ENCODE data around the gene GTPBP6.

GTPBP6 gene, protein sequence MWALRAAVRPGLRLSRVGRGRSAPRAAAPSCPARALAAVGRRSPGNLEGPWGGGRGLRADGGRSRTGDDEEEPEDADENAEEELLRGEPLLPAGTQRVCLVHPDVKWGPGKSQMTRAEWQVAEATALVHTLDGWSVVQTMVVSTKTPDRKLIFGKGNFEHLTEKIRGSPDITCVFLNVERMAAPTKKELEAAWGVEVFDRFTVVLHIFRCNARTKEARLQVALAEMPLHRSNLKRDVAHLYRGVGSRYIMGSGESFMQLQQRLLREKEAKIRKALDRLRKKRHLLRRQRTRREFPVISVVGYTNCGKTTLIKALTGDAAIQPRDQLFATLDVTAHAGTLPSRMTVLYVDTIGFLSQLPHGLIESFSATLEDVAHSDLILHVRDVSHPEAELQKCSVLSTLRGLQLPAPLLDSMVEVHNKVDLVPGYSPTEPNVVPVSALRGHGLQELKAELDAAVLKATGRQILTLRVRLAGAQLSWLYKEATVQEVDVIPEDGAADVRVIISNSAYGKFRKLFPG

DNA sequence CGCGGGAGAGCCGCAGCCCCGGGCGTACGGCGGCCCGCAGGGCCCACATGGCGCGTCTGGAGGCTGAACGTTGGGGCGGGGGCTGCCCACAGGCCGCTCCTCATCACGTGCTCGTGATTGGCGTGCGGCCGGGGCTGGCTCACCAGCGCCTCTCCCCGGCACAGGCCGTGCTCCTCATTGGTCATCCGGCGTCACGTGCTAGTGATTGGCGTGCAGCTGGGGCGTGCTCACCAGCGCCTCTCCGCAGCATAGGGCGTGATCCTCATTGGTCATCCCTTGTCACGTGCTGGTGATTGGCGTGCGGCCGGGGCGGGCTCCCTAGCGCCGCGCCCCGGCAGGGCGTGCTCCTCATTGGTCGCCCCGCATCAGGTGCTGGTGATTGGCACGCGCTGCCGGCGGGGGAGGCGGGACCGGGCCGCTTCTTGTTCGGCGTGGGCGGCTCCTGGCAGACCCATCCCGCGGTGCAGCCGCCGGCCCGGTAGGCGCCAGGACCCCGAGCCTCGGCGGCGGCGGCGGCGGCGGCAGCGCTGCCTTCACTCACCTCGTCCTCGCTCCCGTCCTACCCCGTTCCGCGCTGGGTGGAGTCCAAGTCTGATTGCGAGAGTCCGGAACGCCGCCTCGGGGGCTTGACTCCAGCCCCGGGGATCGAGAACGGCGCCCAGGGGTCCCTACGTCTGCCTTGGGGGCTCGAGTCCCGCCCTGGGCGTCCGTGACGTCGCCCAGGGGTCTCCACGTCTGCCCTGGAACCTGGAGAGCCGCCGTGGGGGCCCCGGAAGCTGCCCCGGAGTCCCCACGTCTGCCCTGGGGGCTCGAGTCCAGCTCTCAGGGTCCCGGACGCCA lies at the start of gene GTPBP6:
Gene GTPBP6 (minus strand): TSS at position 58 of the 840 bp plus-strand sequence. CDS start 9 bp downstream, at position 49.
- no peak for DNase-seq

DNA sequence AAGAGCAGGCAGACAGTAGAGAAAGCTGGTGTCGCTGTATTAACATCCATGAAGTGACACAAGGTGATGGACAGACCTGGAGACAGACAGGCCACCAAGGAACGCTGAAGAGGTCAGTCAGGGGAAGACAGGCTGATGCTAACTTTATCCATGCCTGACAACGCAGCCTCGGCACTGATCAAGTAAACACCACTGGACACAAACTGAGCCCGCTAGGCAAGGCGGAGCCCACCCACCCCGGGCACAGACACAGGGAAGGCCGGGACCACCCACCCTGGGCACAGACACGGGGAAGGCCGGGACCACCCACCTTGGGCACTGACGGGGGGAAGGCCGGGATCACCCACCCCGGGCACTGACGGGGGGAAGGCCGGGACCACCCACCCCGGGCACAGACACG lies 49.3 kb upstream of the GTPBP6 start:
- no peak for DNase-seq

DNA sequence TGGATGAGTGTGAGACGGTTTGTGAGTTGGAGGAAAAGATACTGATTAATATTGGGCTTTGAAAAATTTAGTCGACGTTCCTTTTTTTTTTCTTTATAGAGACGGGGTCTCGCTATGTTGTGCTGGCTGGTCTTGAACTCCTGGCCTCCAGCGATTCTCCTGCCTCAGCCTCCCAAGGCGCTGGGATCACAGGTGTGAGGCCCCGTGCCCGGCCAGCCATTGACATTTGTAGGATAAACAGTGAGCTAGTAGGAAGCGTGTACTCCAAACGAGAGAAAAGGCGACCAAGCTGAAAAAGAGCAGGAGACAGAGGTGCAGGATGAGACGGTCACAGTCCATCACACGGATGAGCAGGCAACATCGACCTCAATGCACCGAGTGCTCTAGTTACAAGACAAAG lies 48.8 kb upstream of the GTPBP6 start:
- DNase-seq, result no peak

DNA sequence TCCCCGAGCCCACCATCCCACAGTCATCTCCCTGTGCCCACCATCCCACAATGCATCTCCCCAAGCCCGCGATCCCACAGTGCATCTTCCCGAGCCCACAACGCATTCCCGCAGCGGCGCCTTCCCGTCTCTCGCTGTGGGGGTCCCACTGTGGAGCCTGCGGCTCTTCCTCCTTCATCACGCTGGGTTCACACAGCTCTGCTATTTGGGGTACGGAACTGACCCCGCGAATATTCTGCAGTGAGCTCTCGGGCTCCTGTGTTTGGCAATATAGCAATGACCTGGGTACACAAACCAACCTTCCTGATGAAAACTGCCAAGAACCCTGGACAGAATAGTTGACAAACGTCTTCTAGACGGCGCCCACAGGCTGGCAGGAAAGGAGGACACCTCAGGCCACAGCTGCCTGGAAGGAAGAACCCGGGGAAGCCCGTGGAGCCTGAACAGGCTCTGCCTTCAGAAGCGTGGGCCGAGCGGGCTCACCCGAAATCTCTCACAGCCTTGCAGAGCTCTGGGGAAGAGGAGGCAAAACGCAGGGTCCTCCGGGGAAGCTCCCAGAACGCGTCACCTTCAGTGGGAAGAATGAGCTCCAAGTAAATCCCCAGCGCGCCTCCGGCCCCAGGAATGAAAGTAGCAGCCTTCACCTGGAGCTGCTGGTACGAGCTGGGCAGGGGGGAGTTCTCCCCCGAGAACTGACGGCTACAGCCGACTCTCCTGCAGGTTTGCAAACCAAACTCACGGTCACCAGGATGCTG lies 45.2 kb upstream of the GTPBP6 start:
- DNase-seq, result no peak

DNA sequence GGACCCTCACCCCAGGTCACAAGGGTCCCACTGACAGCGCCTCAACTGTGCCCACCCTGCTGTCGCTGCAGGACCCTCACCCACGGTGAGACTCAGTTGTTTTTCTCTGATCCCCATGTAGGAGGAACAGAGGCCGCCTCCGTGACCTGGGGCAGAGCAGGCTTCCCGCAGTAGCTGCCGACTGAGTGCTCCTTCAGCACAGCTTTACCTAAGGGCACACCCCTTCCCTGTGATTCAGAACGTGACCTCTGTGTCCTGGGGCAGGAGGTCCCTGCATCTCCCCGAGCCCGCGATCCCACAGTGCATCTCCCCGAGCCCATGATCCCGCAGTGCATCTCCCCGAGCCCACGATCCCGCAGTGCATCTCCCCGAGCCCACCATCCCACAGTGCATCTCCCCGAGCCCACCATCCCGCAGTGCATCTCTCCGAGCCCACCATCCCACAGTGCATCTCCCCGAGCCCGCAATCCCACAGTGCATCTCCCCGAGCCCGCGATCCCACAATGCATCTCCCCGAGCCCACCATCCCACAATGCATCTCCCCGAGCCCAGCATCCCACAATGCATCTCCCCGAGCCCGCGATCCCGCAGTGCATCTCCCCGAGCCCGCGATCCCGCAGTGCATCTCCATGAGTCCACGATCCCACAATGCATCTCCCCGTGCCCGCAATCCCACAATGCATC lies 44.5 kb upstream of the GTPBP6 start:
- no peak for DNase-seq

DNA sequence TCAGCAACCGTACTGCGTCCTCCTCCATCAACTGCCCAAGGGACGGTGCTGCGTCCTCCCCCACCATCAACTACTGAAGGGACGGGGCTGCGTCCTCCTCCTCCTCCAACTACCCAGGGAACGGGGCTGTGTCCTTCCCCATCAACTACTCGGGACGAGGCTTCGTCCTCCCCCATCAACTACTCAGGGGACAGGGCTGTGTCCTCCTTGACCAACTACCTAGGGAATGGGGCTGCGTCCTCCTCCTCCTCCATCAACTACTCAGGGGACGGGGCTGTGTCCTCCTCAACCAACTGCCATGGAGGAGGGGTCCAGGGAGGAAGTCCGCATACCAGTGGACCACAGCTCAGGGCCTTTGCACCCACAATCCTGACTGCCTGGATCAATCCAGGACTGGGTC lies 43.8 kb upstream of the GTPBP6 start:
- no peak for DNase-seq

DNA sequence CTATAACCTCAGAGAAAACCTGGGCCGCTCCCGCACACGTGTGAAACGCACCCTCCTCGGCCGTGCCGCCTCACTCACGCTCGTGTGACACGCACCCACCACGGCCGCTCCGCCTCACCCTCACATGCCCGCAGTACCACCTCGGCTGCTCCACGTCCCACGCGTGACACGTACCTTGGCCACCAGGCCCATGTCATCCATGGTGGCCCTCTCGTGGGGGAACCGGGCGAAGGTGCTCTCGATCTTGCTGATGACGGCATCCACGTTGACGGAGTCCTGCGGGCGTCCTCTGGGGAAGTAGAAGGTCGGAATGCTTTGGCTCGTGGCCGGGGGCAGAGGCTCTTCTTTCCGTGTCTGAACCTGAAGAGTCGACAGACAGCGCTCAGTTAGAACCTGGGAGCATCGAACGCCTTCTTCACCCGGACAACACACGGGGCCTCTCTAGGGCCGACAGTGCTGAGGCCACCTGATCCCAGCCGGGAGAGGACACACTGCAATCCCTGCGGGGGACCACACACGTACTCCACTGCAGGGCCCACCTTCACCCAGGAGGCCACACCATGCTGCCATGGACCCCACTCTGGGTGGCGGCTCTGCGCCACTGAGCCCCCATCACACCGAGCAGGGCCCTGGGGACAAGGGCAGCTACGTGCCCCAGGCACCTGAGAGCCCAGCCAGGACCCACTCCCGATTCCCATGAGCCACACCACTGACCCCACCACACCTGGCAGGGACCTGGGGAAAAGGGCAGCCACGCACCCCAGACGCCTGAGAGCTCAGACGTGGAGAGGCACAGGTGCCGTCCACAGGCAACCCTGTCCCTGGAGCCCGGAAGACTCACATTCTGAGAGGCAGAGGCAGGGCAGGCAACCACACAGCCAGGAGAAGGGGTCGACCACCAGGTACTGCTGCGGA lies 42.9 kb upstream of the GTPBP6 start:
- no peak for DNase-seq

DNA sequence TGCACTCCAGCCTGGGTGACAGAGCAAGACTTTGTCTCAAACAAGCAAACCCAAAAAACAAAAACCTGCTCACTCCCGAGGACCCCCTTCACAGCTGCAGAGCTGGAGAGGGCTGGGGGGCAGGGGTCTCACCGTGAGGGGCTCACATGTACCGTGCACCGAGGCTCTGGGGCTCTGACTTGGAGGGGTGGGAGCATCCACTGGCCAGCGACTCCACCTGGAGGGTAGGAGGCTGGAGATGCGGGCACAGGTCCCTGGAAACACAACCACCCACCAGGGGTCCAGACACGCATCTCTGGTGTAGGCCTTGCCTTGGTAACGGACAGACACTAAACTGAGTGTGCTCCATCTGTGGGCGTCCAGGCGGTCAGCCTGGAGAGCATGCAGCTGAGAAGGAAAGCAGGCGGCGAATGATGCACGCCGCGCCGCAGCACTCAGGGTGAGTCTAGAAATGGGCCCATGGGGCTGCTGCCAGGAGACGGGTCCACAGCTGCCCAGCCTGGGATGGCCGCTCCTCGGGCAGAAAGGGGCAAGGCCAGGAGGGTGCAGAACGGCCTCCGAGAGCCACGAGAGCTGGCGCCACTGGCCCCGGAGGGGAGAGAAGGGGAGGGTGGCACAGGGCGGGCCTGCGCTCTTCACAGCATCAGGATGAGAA lies 42.0 kb upstream of the GTPBP6 start:
- DNase-seq, result no peak

DNA sequence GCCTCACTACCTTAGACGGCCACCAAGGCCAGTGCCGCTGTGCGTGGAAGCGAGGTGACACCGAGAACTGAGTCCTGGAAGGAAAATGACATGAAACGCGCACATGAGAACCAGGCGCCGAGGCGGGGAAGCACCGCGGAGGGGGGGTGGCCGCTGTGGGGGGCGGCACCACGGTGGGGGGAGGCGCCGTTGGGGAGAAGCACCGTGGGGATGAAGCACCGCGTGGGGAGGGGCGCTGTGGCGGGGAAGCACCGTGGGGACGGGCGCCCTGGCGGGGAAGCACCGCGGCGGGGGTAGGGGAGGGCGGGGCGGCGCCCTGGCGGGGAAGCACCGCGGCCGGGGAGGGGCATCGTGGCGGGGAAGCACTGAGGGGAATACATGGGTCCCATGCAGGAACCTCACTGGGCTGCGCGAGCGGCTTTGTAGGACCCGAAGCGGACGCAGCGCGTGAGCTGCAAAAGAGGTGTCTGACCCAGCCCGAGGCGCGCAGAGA lies 40.1 kb upstream of the GTPBP6 start:
- no peak for DNase-seq

DNA sequence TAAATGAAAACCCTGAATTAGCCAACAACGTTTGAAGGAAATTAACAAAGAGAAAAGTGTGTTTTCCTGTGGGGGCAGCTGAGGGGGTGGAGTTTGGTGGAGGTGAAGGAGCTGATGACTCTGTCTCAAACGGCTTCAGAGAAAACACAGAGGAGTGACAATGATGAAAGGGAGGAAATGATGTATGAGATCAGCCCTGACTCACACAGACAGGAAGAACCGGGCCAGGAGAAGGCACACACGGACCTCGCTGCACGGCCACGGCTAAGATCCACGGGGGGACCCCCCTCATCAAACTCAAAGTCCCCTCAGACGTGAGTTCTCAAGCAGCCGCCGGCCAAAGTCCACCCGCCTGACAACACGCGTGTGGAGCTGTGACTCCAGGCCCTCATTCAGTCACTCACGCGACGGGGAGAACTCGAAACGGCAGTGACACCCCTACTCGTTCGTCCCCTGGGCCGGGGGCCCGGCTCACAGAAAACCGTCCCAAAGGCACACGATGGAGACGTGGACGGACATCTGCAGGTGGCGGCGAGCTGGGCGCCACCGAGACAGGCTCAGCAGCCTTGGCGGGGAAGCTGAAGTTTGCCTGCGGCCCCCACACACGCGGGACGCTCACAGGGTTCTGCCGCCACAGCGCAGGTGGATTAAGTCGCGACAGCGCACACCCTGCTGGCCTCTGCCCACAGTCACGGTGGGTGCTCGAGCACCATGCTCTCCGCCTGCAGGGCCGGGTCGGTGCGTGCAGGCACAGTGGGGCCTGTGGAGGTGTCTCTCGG lies 39.3 kb upstream of the GTPBP6 start:
- DNase-seq, result no peak

DNA sequence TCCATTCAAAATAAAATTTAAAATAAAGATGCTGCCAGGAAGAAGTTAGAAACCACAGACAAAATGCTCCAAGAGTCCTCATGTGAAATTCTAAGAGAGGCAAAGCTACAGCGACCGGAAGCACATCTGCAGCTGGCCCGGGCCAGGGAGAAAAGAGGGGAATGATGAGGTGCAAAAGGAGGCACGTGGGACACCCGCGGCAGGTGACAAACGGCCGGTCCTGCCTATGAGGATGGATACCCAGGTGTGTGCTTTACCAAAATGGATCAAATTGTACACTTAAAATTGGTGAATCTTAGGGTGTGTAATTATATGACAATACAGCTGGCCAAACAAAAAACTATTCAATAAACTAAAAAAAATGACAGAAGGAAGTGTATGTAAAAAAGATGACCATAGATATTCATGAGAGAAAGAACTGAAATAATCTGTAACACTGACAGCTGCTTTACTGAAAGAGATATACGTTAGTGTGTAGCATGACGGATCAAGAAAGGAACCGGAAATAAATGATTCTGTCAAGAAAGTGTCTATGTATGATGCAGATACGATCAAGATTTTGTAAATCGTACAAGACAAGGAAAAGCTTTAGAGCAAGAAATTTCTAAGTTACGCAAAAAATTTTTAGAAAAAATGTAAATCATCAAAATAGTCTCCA lies 38.6 kb upstream of the GTPBP6 start:
- DNase-seq, result no peak

DNA sequence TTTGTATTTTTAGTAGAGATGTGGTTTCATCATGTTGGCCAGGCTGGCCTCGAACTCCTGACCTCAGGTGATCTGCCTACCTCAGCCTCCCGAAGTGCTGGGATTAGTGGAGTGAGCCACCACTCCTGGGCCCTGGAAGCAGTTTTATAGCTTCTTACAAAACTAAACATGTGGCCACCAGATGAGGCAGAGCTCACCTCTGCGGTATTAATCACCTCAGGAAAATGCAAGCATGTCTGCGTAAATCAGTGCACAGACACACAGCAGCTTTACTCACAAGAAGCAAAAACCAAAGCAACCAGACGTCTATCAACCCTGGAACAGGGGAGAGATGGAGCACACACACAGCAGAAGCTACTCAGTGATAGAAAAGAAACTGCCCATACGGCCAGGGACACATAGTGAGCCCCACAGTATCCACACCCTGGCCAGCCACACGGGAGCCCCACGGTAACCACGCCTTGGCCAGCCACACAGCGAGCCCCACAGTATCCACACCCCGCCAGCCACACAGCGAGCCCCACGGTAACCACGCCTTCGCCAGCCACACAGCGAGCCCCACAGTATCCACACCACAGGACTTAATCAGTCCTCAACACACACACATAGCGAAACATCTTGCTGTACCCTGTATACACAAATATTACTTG lies 37.9 kb upstream of the GTPBP6 start:
- no peak for DNase-seq

DNA sequence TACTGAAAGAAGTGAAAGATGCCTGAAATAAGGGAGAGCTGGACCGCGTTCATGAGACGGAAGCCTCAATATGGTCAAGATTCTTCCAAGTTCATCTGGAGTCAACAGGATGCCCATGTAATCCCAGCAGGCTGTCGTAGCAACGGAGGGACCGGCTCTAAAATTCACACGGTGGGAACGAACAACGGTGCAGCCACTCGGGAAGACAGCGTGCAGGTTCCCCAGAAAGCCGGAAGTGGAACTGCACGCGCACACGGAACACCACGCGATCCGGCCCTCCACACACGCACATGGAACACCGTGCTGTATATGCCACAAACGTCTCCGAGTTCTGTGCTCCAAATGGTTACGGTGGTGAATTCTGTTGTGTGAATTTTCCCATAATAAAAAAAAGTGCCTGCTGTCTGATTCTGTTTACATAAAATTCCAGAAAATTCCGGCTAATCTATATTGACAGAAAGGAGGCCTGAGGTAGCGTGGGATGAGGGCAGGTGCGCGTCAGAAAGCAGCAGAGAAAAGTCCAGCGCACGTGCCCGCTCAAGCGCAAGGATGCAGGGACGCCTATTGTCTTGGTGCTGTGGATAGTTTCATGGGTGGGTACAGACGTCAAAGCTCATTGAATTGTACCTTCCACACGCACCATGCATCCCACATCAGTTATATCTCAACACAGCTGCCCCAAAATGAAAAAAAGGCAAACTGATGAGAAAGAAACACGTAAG lies 36.9 kb upstream of the GTPBP6 start:
- no peak for DNase-seq

DNA sequence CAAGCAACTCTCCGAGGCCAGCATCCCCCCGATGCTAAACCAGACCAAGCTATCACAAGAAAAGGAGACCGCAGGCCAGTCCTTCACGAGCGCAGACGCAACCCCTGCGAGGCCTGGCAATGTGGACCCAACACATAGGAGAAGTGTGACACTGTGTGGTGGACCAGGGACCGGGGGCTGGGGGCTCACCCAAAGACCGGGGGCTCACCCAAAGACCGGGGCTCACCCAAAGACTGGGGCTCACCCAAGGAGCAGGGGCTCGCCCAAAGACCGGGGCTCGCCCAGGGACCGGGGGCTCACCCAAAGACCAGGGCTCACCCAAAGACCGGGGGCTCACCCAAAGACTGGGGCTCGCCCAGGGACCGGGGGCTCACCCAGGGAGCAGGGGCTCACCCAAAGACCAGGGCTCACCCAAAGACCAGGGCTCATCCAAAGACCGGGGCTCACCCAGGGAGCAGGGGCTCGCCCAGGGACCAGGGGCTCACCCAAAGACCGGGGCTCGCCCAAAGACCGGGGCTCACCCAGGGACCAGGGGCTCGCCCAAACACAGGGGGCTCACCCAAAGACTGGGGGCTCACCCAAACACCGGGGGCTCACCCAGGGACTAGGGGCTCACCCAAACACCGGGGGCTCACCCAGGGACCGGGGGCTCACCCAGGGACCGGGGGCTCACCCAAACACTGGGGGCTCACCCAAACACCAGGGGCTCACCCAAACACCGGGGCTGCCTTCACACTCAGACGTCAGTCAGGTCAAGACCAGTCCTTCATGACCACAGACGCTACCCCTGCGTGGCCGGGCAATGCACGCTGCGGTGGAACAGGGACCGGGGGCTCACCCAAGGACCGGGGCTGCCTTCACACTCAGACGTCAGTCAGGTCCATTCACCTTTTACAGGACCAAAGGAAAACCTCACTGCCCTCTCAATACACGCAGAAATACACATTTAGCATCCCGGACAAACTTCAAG lies 35.3 kb upstream of the GTPBP6 start:
- DNase-seq, result no peak

DNA sequence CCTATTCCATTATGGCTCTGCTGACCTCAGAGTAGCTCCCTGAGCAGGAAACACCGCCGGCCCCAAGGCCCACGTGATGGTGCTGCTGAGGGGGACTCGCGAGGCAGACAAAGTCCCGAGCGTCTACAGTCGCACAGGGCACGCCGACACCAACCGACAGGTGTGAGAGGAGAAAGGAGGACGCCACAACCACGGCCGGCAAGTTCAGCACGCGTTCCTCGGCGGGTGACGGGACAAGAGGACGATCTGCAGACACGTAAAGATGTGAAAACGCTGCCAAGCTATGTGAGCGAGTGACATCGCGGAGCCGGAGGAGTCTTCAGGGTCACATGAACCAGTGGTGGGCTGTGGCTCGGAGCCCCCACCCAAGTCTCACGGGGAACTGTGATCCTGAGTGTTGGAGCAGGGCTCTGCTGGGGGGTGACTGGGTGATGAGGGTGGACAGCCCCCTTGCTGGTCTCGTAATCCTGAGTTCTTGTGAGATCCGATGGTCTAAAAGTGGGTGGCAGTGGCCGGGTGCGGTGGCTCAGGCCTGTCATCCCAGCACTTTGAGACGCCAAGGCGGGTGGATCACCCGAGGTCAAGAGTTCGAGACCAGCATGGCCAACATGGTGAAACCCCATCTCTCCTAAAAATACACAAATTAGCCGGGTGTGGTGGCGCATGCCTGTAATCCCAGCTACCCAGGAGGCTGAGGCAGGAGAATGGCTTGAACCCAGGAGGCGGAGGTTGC lies 34.2 kb upstream of the GTPBP6 start:
- no peak for DNase-seq

DNA sequence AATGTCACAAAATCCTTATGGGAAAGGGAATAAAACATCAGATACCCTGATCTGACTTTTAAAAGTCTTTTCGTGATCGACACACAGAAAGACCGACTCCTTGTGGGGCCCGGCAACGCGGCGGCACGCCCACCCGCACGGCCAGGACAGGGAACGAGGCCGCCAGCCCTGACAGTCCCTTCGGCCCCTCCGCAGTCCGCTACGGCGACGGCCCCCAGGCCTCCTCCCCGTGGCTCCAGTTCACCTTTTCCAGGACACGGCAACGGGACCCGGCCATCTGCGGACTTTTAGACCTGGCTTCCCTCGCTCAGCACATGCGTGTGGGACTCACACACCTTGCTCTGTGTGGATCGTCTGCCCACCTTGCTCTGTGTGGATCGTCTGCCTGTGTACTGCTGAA lies 33.6 kb upstream of the GTPBP6 start:
- no peak for DNase-seq

Data from NCI-H2171 (cell line).